Lung (tissue), 12 donors: Measurements from ENCODE around the gene HSF2BP. TPM values are rescaled to one million over a fixed set of nuclear protein-coding genes. Genes with fewer than 3 reads are reported as not detected.

Experiments used
- ATAC-seq: fragments of 200-7000 bp; cut with Tn5 transposase; one replicate; pipeline ENCODE4 v1.9.1; 2020; ENCODE audit warnings: moderate number of reproducible peaks; ENCODE audit not compliant: insufficient read depth, low FRiP score
- DNase-seq, 3 donors: peaks; one replicate each; pipeline ENCODE4 v3.0.0-alpha.2; 2013 to 2017
- H3K27ac ChIP-seq, 2 donors: one replicate each; pipeline ENCODE4 v1.5.1; 2013; ENCODE audit warnings: mild to moderate bottlenecking in 2 of 2, moderate library complexity in 2 of 2, control low read depth in 1 of 2, inconsistent platforms in 1 of 2, low read depth in 1 of 2, low read length in 1 of 2
- H3K27me3 ChIP-seq, 3 donors: one replicate each; pipeline ENCODE4 v1.5.1; 2013; ENCODE audit warnings: low read length in 2 of 3; ENCODE audit not compliant: control insufficient read depth in 3 of 3, insufficient read depth in 3 of 3
- H3K36me3 ChIP-seq, 4 donors: one replicate each; pipeline ENCODE4 v1.5.1; 2013; ENCODE audit warnings: low read length in 4 of 4, mild to moderate bottlenecking in 1 of 4, moderate library complexity in 1 of 4; ENCODE audit not compliant: control insufficient read depth in 4 of 4, insufficient read depth in 4 of 4
- H3K4me1 ChIP-seq, 5 donors: one replicate each; pipeline ENCODE4 v1.5.1; 2013; ENCODE audit warnings: low read length in 5 of 5, mild to moderate bottlenecking in 2 of 5, moderate library complexity in 1 of 5; ENCODE audit not compliant: control insufficient read depth in 5 of 5, insufficient read depth in 5 of 5
- H3K4me3 ChIP-seq: one replicate; pipeline ENCODE4 v1.5.1; 2013; ENCODE audit warnings: mild to moderate bottlenecking, control low read depth, moderate library complexity
- H3K9ac ChIP-seq, 2 donors: one replicate each; pipeline ENCODE4 v1.5.1; 2013; ENCODE audit warnings: low read length in 2 of 2, control low read depth in 1 of 2; ENCODE audit not compliant: insufficient read depth in 1 of 2
- H3K9me3 ChIP-seq, 4 donors: one replicate each; pipeline ENCODE4 v1.5.1; 2013; ENCODE audit warnings: low read length in 3 of 4, mild to moderate bottlenecking in 1 of 4, moderate library complexity in 1 of 4; ENCODE audit not compliant: control insufficient read depth in 4 of 4, insufficient read depth in 3 of 4
- WGBS, 2 donors: extraction: QIAGEN DNeasy Blood & Tissue Kit; methylation state at CpG; one replicate each; pipeline ENCODE4 v1.1.7; 2013; 5-methylcytosine and 5-hydroxymethylcytosine counted together
- polyA plus RNA-seq, 2 donors: library from polyadenylated mRNA; stranded (reverse); fragments of 200-250 nt; gene quantifications; one replicate each; pipeline ENCODE4 v1.2.1, GENCODE V29; 2013
- total RNA-seq, 2 donors: library from RNA; depleted of rRNA in 1 of 2; stranded (reverse); fragments of >200 nt in 1 of 2; gene quantifications; one replicate each; pipeline ENCODE4 v1.2.1, GENCODE V29; 2014 to 2021
- TF ChIP-seq, protein P1 (sequence below): IDR thresholded peaks from 2 replicates; pipeline ENCODE4 v1.5.1; 2012; ENCODE audit warnings: mild to moderate bottlenecking; ENCODE audit errors: control extremely low read depth, extremely low read depth
- donor health status: control.
- donor health status: control.
- donor health status: Bipolar disorder and iron deficiency.
- donor health status: healthy.
- donor health status: DM: yes; HTN: yes; CAD: no.

The HSF2BP gene
- total and polyA plus RNA-seq, 4 donors = 0.46 to 0.71 (median 0.57) TPM

DNA sequence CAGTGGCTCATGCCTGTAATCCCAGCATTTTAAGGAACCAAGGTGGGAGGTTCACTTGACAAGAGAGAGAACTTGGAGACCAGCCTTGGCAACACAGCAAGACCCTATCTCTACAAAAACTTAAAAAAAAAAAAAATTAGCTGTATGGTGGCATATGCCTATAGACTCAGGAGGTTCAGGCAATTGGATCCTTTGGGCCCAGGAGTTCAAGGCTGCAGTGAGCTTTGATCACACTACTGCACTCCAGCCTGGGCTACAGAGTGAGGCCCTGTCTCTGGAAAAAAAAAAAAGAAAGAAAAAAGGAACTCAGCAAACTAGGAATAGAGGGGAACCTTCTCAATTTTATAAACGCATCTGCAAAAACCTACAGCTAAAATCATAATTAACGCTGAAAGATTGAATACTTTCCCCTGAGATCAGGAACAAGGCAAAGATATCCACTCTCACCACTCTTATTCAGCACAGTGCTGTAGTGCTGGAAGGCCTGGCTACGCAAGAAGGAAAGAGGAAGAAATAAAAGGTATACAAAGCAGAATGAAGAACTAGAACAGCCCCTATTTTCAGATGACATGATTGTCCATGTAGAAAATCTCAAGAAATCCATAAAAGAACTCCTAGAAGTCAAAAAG is 21.6 kb downstream of the HSF2BP start:
- Histone ChIP-seq H3K36me3 (no peaks in the 10 kb centered on the region), H3K27ac (no peak overlapping the region), H3K4me1 (peaks cover 0 to 8% (median 0%) of the 10 kb centered on the region in 5 donors), H3K9ac (no peak overlapping the region), H3K9me3 (peaks cover 0 to 1% (median 0%) of the 10 kb centered on the region in 4 donors), H3K4me3 (no peak overlapping the region), H3K27me3 (no peaks in the 10 kb centered on the region)
- no peak for ATAC-seq
- DNase-seq = no peak
- WGBS, 2 donors = 65 to 80% methylated on average over 3 of the region's 3 CpGs
- TF ChIP-seq, protein P1, sequence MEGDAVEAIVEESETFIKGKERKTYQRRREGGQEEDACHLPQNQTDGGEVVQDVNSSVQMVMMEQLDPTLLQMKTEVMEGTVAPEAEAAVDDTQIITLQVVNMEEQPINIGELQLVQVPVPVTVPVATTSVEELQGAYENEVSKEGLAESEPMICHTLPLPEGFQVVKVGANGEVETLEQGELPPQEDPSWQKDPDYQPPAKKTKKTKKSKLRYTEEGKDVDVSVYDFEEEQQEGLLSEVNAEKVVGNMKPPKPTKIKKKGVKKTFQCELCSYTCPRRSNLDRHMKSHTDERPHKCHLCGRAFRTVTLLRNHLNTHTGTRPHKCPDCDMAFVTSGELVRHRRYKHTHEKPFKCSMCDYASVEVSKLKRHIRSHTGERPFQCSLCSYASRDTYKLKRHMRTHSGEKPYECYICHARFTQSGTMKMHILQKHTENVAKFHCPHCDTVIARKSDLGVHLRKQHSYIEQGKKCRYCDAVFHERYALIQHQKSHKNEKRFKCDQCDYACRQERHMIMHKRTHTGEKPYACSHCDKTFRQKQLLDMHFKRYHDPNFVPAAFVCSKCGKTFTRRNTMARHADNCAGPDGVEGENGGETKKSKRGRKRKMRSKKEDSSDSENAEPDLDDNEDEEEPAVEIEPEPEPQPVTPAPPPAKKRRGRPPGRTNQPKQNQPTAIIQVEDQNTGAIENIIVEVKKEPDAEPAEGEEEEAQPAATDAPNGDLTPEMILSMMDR = no peak

DNA sequence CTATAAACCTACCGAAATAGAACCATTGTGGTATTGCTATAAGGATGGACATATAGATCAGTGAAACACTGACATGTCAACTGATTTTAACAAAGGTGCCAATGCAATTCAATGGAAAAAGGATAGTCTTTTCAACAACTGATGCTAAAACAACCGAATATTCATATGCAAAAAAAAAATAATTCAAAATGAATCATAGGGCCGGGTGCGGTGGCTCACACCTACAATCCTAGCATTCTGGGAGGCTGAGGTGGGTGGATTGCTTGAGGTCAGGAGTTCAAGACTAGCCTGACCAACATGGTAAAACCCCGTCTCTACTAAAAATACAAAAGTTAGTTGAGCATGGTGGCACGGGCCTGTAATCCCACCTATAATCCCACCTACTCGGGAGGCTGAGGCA is 23.9 kb downstream of the HSF2BP start:
- 94 to 96% methylated on average over 7 of the region's 7 CpGs for WGBS, 2 donors
- no peaks in the 10 kb centered on the region for H3K36me3 ChIP-seq
- TF ChIP-seq, protein P1 = no peak
- DNase-seq = no peak
- H3K9me3 ChIP-seq = peaks cover 0 to 3% (median 0%) of the 10 kb centered on the region in 4 donors
- no peak overlapping the region for H3K27ac ChIP-seq
- ATAC-seq = no peak
- H3K27me3 ChIP-seq = no peaks in the 10 kb centered on the region
- no peak overlapping the region for H3K4me3 ChIP-seq
- peaks cover 0 to 8% (median 0%) of the 10 kb centered on the region in 5 donors for H3K4me1 ChIP-seq
- H3K9ac ChIP-seq = no peak overlapping the region

DNA sequence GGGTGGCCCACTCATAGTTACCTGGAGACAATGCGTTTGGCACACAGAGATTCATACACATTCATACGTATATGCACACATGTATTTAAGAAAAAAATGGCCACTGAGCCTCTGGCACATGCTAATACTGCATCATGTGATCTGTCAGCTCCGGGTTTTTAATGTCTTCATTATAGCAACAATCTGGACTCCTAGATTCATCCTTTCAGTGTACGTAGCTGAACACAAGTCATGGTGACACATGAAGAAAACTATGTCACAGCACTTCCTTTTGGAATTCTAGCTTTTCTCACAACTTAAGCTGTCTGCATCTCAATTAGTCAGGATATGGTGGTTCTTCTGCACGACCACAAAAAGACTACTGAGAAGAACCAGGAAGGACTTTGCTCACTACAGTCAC is 24.7 kb downstream of the HSF2BP start:
- Histone ChIP-seq H3K27me3 (no peaks in the 10 kb centered on the region), H3K4me1 (peaks cover 0 to 3% (median 0%) of the 10 kb centered on the region in 5 donors), H3K27ac (no peak overlapping the region), H3K9ac (no peak overlapping the region), H3K4me3 (no peak overlapping the region), H3K9me3 (peaks cover 0 to 3% (median 0%) of the 10 kb centered on the region in 4 donors), H3K36me3 (no peaks in the 10 kb centered on the region)
- 76 to 78% methylated on average over 5 of the region's 5 CpGs for WGBS, 2 donors
- TF ChIP-seq, protein P1 = no peak
- no peak for DNase-seq
- ATAC-seq = no peak
